Skeletal muscle satellite cell (primary cell): ENCODE measurements around the gene ZBTB17.
"Not testable (repeated sequence)": the region's sequence is repeated elsewhere in the genome, so short reads cannot be mapped to it uniquely, and the experiment has no call there.

Source experiments
- H3K27me3 ChIP-seq: 2 replicates; pipeline ENCODE4 v1.7.0; 2013; ENCODE audit warnings: low read length; ENCODE audit not compliant: control insufficient read depth, insufficient read depth
- H3K36me3 ChIP-seq: 2 replicates; pipeline ENCODE4 v1.7.0; 2013; ENCODE audit warnings: mild to moderate bottlenecking, control low read depth, low read length; ENCODE audit not compliant: insufficient read depth
- H3K4me1 ChIP-seq: 2 replicates; pipeline ENCODE4 v1.7.0; 2013; ENCODE audit warnings: low read length; ENCODE audit not compliant: control insufficient read depth, insufficient read depth
- H3K4me2 ChIP-seq: 2 replicates; pipeline ENCODE4 v1.7.0; 2013; ENCODE audit warnings: mild to moderate bottlenecking, low read length
- H3K4me3 ChIP-seq: 2 replicates; pipeline ENCODE4 v1.7.0; 2013; ENCODE audit warnings: low read length
- H3K9ac ChIP-seq: 2 replicates; pipeline ENCODE4 v1.7.0; 2013; ENCODE audit warnings: mild to moderate bottlenecking, low read depth, low read length, moderate library complexity
- H3K9me3 ChIP-seq: replicated peaks from 2 replicates; pipeline ENCODE4 v1.7.0; 2013; ENCODE audit warnings: mild to moderate bottlenecking, control low read depth, low read length

ZBTB17 gene

DNA sequence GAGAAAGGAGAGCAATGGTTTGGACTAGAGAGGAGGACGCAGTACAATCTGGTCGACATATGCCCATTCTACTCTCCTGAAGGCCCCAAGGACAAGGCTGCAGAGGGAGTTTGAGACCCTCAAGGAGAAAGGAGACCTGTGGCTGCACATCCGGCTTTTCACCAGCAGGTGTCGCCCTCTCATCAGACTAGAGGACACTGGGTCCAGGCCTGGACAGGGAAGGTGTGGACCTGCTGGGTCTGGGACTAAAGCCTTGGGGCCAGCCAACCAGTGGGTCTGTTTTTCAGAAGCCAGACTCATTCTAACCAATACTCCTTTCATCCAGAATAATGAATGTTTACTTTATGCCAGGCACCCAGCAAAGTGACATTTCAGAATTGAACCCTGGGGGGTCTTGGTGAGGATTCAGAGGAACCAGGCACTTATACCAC lies 33.1 kb upstream of the ZBTB17 start:
- Histone ChIP-seq H3K4me1 (peaks cover 18% of the 10 kb centered on the region), H3K9me3 (no peaks in the 10 kb centered on the region), H3K4me3 (no peak overlapping the region), H3K27me3 (no peaks in the 10 kb centered on the region), H3K36me3 (no peaks in the 10 kb centered on the region), H3K9ac (no peak overlapping the region), H3K4me2 (no peak overlapping the region)

GRCh38 chr1:16007671-16008341 lies 31.9 kb upstream of the ZBTB17 start:
- Histone ChIP-seq H3K4me3 (no peak overlapping the region), H3K4me1 (peaks cover 5% of the 10 kb centered on the region), H3K9me3 (no peaks in the 10 kb centered on the region), H3K36me3 (no peaks in the 10 kb centered on the region), H3K4me2 (no peak overlapping the region), H3K27me3 (no peaks in the 10 kb centered on the region), H3K9ac (no peak overlapping the region)

GRCh38 chr1:16006552-16007485 lies 30.9 kb upstream of the ZBTB17 start:
- H3K9ac ChIP-seq = no peak overlapping the region
- H3K4me3 ChIP-seq = no peak overlapping the region
- H3K4me1 ChIP-seq = no peaks in the 10 kb centered on the region
- H3K36me3 ChIP-seq = no peaks in the 10 kb centered on the region
- no peak overlapping the region for H3K4me2 ChIP-seq
- H3K9me3 ChIP-seq = no peaks in the 10 kb centered on the region
- no peaks in the 10 kb centered on the region for H3K27me3 ChIP-seq

GRCh38 chr1:16006010-16006409 lies 30.1 kb upstream of the ZBTB17 start:
- Histone ChIP-seq H3K9me3 (no peaks in the 10 kb centered on the region), H3K4me1 (no peaks in the 10 kb centered on the region), H3K4me3 (no peak overlapping the region), H3K36me3 (no peaks in the 10 kb centered on the region), H3K27me3 (no peaks in the 10 kb centered on the region), H3K4me2 (no peak overlapping the region), H3K9ac (no peak overlapping the region)

DNA sequence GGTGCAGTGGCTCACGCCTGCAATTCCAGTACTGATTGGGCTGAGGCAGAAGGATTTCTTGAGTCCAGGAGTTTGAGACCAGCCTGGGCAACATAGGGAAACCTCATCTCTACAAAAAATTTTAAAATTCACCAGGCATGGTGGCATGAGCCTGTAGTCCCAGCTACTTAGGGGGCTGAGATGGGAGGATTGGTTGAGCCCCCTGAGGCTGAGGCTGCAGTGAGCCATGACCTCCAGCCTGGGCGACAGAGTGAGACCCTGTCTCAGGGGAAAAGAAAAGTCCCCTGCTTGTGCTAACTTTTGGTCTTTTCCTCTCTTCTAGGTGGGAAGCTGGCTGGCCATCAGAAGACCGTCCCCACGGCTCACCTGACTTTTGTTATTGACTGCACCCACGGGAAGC lies 29.7 kb upstream of the ZBTB17 start:
- Histone ChIP-seq H3K4me1 (no peaks in the 10 kb centered on the region), H3K27me3 (no peaks in the 10 kb centered on the region), H3K9me3 (no peaks in the 10 kb centered on the region), H3K36me3 (no peaks in the 10 kb centered on the region), H3K4me2 (no peak overlapping the region), H3K4me3 (no peak overlapping the region), H3K9ac (no peak overlapping the region)

DNA sequence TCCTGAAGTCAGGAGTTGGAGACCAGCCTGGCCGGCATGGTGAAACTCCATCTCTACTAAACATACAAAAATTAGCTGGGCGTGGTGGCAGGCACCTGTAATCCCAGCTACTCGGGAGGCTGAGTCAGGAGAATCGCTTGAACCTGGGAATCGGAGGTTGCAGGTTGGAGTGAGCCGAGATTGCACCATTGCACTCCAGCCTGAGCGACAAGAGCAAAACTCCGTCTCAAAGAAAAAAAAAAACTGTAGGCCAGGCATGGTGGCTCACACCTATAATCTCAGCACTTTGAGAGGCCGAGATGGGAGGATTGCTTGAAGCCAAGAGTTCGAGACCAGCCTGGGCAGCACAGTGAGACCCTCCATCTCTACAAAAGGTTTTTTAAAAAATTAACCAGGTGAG lies 25.4 kb upstream of the ZBTB17 start:
- not testable (repeated sequence) for H3K36me3 ChIP-seq, H3K4me2 ChIP-seq, H3K9ac ChIP-seq, H3K4me1 ChIP-seq, H3K4me3 ChIP-seq, H3K9me3 ChIP-seq
- peaks cover 12% of the 10 kb centered on the region for H3K27me3 ChIP-seq

DNA sequence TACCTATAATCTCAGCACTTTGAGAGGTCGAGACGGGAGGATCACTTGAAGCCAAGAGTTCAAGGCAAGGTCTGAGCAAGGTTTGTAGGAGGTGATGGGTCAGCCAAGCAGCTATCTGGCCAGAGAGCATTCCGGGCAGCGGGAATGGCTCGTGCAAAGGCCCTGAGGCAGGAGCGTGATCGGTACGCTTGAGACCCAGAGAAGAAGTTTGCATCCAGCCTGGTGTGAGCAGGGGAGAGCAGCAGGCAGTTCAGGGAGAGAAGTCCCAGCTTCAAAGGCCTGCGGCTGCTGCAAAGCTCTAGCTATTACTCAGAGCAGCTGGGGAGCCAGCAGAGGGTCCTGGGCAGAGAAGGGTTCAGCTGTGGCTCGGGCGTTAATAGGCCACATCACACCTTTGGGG lies 23.0 kb upstream of the ZBTB17 start:
- Histone ChIP-seq H3K27me3 (peaks cover 12% of the 10 kb centered on the region), H3K36me3 (no peaks in the 10 kb centered on the region), H3K9ac (no peak overlapping the region), H3K4me3 (no peak overlapping the region), H3K4me2 (no peak overlapping the region), H3K4me1 (no peaks in the 10 kb centered on the region), H3K9me3 (no peaks in the 10 kb centered on the region)

DNA sequence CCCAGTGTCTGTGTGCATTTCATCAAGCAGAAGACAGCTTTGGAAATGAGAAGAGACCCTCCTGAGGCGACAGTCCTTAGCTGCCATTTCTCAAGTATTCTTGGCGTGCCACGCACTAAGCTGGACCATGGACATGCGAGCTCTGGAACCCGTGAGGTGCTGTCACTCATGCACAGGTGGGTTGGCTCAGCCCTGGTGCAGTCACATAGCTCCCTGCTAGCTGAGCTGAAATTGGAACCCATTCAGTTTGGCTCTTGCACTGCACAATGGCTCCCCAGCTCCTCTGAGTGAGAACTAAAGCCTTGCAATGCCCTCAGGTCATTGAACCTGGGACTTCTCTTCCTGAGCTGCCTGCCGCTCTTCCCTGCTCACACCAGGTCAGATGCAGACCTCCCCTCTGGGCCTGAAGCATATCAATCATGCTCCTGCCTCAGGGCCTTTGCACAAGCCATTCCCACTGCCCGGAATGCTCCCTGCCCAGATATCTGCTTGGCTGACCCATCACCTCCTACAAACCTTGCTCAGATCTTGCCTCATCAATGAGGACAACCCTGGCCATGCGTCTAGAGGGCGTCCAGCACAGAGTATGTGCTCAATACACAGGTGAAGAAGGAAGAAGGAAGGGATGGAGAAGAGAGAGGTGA lies 21.9 kb upstream of the ZBTB17 start:
- Histone ChIP-seq H3K36me3 (no peaks in the 10 kb centered on the region), H3K4me3 (no peak overlapping the region), H3K9ac (no peak overlapping the region), H3K9me3 (no peaks in the 10 kb centered on the region), H3K4me2 (no peak overlapping the region), H3K4me1 (no peaks in the 10 kb centered on the region), H3K27me3 (peaks cover 12% of the 10 kb centered on the region)

GRCh38 chr1:15997076-15997585 lies 21.2 kb upstream of the ZBTB17 start:
- Histone ChIP-seq H3K36me3 (no peaks in the 10 kb centered on the region), H3K4me2 (no peak overlapping the region), H3K4me3 (no peak overlapping the region), H3K9me3 (no peaks in the 10 kb centered on the region), H3K27me3 (peaks cover 12% of the 10 kb centered on the region), H3K9ac (no peak overlapping the region), H3K4me1 (no peaks in the 10 kb centered on the region)

GRCh38 chr1:15994590-15995351 lies 18.9 kb upstream of the ZBTB17 start:
- no peaks in the 10 kb centered on the region for H3K9me3 ChIP-seq
- H3K9ac ChIP-seq = no peak overlapping the region
- no peaks in the 10 kb centered on the region for H3K4me1 ChIP-seq
- H3K4me2 ChIP-seq = no peak overlapping the region
- no peaks in the 10 kb centered on the region for H3K36me3 ChIP-seq
- peaks cover 17% of the 10 kb centered on the region for H3K27me3 ChIP-seq
- no peak overlapping the region for H3K4me3 ChIP-seq

DNA sequence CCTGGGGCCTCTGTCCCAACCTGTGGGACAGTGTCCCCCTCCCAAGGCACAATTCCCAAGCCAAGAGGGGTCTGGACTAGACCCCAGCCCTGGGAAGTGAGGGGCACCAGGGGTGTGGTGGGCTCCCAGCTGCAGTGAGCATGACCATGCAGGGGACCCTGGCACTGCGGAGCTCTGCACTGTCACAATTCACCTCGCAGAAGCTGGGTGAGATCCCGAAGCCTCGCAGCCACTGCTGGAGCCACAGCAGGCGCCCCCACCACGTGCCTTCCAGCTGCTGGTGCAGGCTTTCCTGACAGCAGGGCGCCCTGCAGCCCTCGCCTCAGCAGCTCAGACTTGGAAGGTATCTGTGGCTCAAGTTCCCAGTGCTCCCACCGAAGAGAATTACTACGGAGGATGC lies 18.2 kb upstream of the ZBTB17 start:
- no peaks in the 10 kb centered on the region for H3K4me1 ChIP-seq
- no peak overlapping the region for H3K4me3 ChIP-seq
- H3K36me3 ChIP-seq = no peaks in the 10 kb centered on the region
- H3K9me3 ChIP-seq = no peaks in the 10 kb centered on the region
- H3K27me3 ChIP-seq = peaks cover 20% of the 10 kb centered on the region
- no peak overlapping the region for H3K4me2 ChIP-seq
- H3K9ac ChIP-seq = no peak overlapping the region
